Measurements from ENCODE around the gene GCNT2. TPM values are rescaled to one million over a fixed set of nuclear protein-coding genes. Genes with fewer than 3 reads are reported as not detected.
A peak's percentile ranks its signal among the peaks of the same experiment; 100 is the strongest.
"Not testable (repeated sequence)": the region's sequence is repeated elsewhere in the genome, so short reads cannot be mapped to it uniquely, and the experiment has no call there.

The GCNT2 gene
- total RNA-seq, 2 donors from 2014 or later, result 0.82 to 5.0 TPM

GRCh38 chr6:10609038-10609437 is 87.9 kb downstream of the GCNT2 start:
- DNase-seq (ENCODE audit: low spot score in 2 of 2), result no peak
- peaks cover 10 to 11% of the 10 kb centered on the region in 2 donors for H3K36me3 Mint-ChIP-seq

GRCh38 chr6:10610289-10610688 is 89.1 kb downstream of the GCNT2 start:
- ATAC-seq, result no peak
- H3K27ac Mint-ChIP-seq, result no peak overlapping the region
- H3K36me3 Mint-ChIP-seq, result peaks cover 10 to 11% of the 10 kb centered on the region in 2 donors
- no peak for DNase-seq (ENCODE audit: low spot score in 2 of 2)
- peaks cover 0 to 11% of the 10 kb centered on the region in 2 donors for H3K9me3 Mint-ChIP-seq

More at GRCh38 chr6:10609038-10609437, 87.9 kb downstream of the GCNT2 start:
- Mint-ChIP-seq H3K27ac (no peak overlapping the region), H3K9me3 (peaks cover 0 to 11% of the 10 kb centered on the region in 2 donors)
- ATAC-seq, result no peak

- Mint-ChIP-seq H3K27ac (no peak overlapping the region), H3K36me3 (peaks cover 7 to 9% of the 10 kb centered on the region in 2 donors), H3K9me3 (peaks cover 0 to 8% of the 10 kb centered on the region in 2 donors)
- ATAC-seq, result no peak
- no peak for DNase-seq (ENCODE audit: low spot score in 2 of 2)
These were observed 91.0 kb downstream of the GCNT2 start for GRCh38 chr6:10612161-10612560.

- no peak overlapping the region for H3K27ac Mint-ChIP-seq
- H3K9me3 Mint-ChIP-seq, result peaks cover 0 to 6% of the 10 kb centered on the region in 2 donors
- ATAC-seq, result no peak
- no peak for DNase-seq (ENCODE audit: low spot score in 2 of 2)
- H3K36me3 Mint-ChIP-seq, result peaks cover 5% of the 10 kb centered on the region in 2 donors
These were observed 91.9 kb downstream of the GCNT2 start for GRCh38 chr6:10613077-10613476.

GRCh38 chr6:10613723-10614122 is 92.6 kb downstream of the GCNT2 start:
- H3K27ac Mint-ChIP-seq, result no peak overlapping the region
- H3K9me3 Mint-ChIP-seq, result peaks cover 0 to 6% of the 10 kb centered on the region in 2 donors
- peaks cover 4 to 5% of the 10 kb centered on the region in 2 donors for H3K36me3 Mint-ChIP-seq
- ATAC-seq, result no peak
- no peak for DNase-seq (ENCODE audit: low spot score in 2 of 2)

- no peak overlapping the region for H3K27ac Mint-ChIP-seq
- no peaks in the 10 kb centered on the region for H3K36me3 Mint-ChIP-seq
- ATAC-seq, result no peak
- H3K9me3 Mint-ChIP-seq, result no peaks in the 10 kb centered on the region
- DNase-seq (ENCODE audit: low spot score in 2 of 2), result no peak
These were observed 94.5 kb downstream of the GCNT2 start for GRCh38 chr6:10615675-10616074.

- H3K27ac Mint-ChIP-seq; ATAC-seq; H3K36me3 Mint-ChIP-seq; DNase-seq (ENCODE audit: low spot score in 2 of 2); H3K9me3 Mint-ChIP-seq: not testable (repeated sequence)
These were observed 95.1 kb downstream of the GCNT2 start for GRCh38 chr6:10616266-10616665.

GRCh38 chr6:10617008-10617696 is 96.0 kb downstream of the GCNT2 start:
- peaks cover 0 to 6% of the 10 kb centered on the region in 2 donors for H3K9me3 Mint-ChIP-seq
- no peak overlapping the region for H3K27ac Mint-ChIP-seq
- H3K36me3 Mint-ChIP-seq, result peaks cover 8 to 9% of the 10 kb centered on the region in 2 donors
- no peak for DNase-seq (ENCODE audit: low spot score in 2 of 2)
- ATAC-seq, result no peak

GRCh38 chr6:10618409-10618808 is 97.3 kb downstream of the GCNT2 start:
- no peak for ATAC-seq
- H3K27ac Mint-ChIP-seq, result no peak overlapping the region
- peaks cover 0 to 6% of the 10 kb centered on the region in 2 donors for H3K9me3 Mint-ChIP-seq

GRCh38 chr6:10621213-10621612 is 100.1 kb downstream of the GCNT2 start:
- DNase-seq (ENCODE audit: low spot score in 2 of 2), result no peak
- H3K36me3 Mint-ChIP-seq, result peaks cover 15 to 22% of the 10 kb centered on the region in 2 donors
- ATAC-seq, result no peak
- H3K9me3 Mint-ChIP-seq, result peaks cover 0 to 6% of the 10 kb centered on the region in 2 donors
- H3K27ac Mint-ChIP-seq, result no peak overlapping the region

More at GRCh38 chr6:10618409-10618808, 97.3 kb downstream of the GCNT2 start:
- peaks cover 8 to 9% of the 10 kb centered on the region in 2 donors for H3K36me3 Mint-ChIP-seq
- no peak for DNase-seq (ENCODE audit: low spot score in 2 of 2)

- ATAC-seq (no peak), DNase-seq (ENCODE audit: low spot score in 2 of 2) (no peak)
- no peak overlapping the region for H3K27ac Mint-ChIP-seq
- H3K36me3 Mint-ChIP-seq, result peaks cover 15 to 22% of the 10 kb centered on the region in 2 donors
- peaks cover 0 to 6% of the 10 kb centered on the region in 2 donors for H3K9me3 Mint-ChIP-seq
These were observed 100.7 kb downstream of the GCNT2 start for GRCh38 chr6:10621847-10622246.

- Mint-ChIP-seq H3K36me3 (peaks cover 15 to 22% of the 10 kb centered on the region in 2 donors), H3K27ac (no peak overlapping the region)
These were observed 103.7 kb downstream of the GCNT2 start for GRCh38 chr6:10624836-10625235.

GRCh38 chr6:10626154-10626741 is 105.1 kb downstream of the GCNT2 start:
- DNase-seq (ENCODE audit: low spot score in 2 of 2) (no peak), ATAC-seq (peak in 1 of 2 donors; percentile 32)
- Mint-ChIP-seq H3K27ac (no peak overlapping the region), H3K36me3 (peaks cover 14 to 21% of the 10 kb centered on the region in 2 donors), H3K9me3 (peaks cover 0 to 5% of the 10 kb centered on the region in 2 donors)

More at GRCh38 chr6:10624836-10625235, 103.7 kb downstream of the GCNT2 start:
- H3K9me3 Mint-ChIP-seq, result peaks cover 0 to 6% of the 10 kb centered on the region in 2 donors
- no peak for DNase-seq (ENCODE audit: low spot score in 2 of 2)
- ATAC-seq, result no peak

GRCh38 chr6:10627800-10628199 is 106.6 kb downstream of the GCNT2 start:
- H3K9me3 Mint-ChIP-seq, result no peaks in the 10 kb centered on the region
- H3K27ac Mint-ChIP-seq, result no peak overlapping the region
- peaks cover 8 to 13% of the 10 kb centered on the region in 2 donors for H3K36me3 Mint-ChIP-seq
- ATAC-seq (no peak), DNase-seq (ENCODE audit: low spot score in 2 of 2) (no peak)

- ATAC-seq (no peak), DNase-seq (ENCODE audit: low spot score in 2 of 2) (no peak)
- Mint-ChIP-seq H3K27ac (no peak overlapping the region), H3K9me3 (no peaks in the 10 kb centered on the region), H3K36me3 (peaks cover 0 to 2% of the 10 kb centered on the region in 2 donors)
These were observed 109.0 kb downstream of the GCNT2 start for GRCh38 chr6:10630178-10630577.

- ATAC-seq (peak; percentile 95 to 98), DNase-seq (ENCODE audit: low spot score in 2 of 2) (peak in 1 of 2 donors; percentile 5)
- no peaks in the 10 kb centered on the region for H3K36me3 Mint-ChIP-seq
- no peak overlapping the region for H3K27ac Mint-ChIP-seq
- no peaks in the 10 kb centered on the region for H3K9me3 Mint-ChIP-seq
These were observed 112.1 kb downstream of the GCNT2 start for GRCh38 chr6:10633216-10633615.

GRCh38 chr6:10640412-10640811 is 119.3 kb downstream of the GCNT2 start:
- peaks cover 0 to 3% of the 10 kb centered on the region in 2 donors for H3K9me3 Mint-ChIP-seq
- no peak for ATAC-seq
- no peak overlapping the region for H3K27ac Mint-ChIP-seq
- no peak for DNase-seq (ENCODE audit: low spot score in 2 of 2)
- peaks cover 0 to 8% of the 10 kb centered on the region in 2 donors for H3K36me3 Mint-ChIP-seq
